ENCODE results near the gene ITGA3.

- TF ChIP-seq CTCF (IDR thresholded peaks at IDR 0.05): no peak
- no peak for TF ChIP-seq ZFX (IDR thresholded peaks at IDR 0.05; ENCODE audit: borderline replicate concordance)
Measured at GRCh38 chr17:50063561-50064252, 7.8 kb downstream of the ITGA3 start.
